Transverse colon (tissue), 4 donors: ENCODE data around the gene LYRM1. TPM values are rescaled to one million over a fixed set of nuclear protein-coding genes. Genes with fewer than 3 reads are reported as not detected.
A peak's percentile ranks its signal among the peaks of the same experiment; 100 is the strongest.

ENCODE experiments used
- DNase-seq: peaks from one replicate; pipeline ENCODE4 v3.0.0-alpha.2; 2019
- H3K27ac ChIP-seq, 4 donors: fragments of 200-600 bp; sonication (generic); 2 replicates each; pipeline ENCODE4 v1.5.1; 2016 to 2018; ENCODE audit warnings: inconsistent platforms in 4 of 4
- H3K27me3 ChIP-seq: fragments of 200-600 bp; sonication (generic); 2 replicates; pipeline ENCODE4 v1.5.1; 2017; ENCODE audit warnings: inconsistent platforms
- H3K36me3 ChIP-seq, 4 donors: fragments of 200-600 bp; sonication (generic); 2 replicates each; pipeline ENCODE4 v1.5.1; 2017 to 2019; ENCODE audit warnings: inconsistent platforms in 4 of 4
- H3K4me1 ChIP-seq, 4 donors: fragments of 200-600 bp; sonication (generic); 2 replicates each; pipeline ENCODE4 v1.5.1; 2017 to 2020; ENCODE audit warnings: inconsistent platforms in 4 of 4
- H3K4me3 ChIP-seq, 4 donors: fragments of 200-600 bp; sonication (generic); 1 replicate in 1 of 4; 2 replicates in 3 of 4; pipeline versions ENCODE4 v1.5.1 to v1.6.1; 2017 to 2019; ENCODE audit warnings: inconsistent platforms in 4 of 4
- H3K9me3 ChIP-seq, 2 donors: fragments of 200-600 bp; sonication (generic); 2 replicates each; pipeline ENCODE4 v1.5.1; 2017 to 2019; ENCODE audit warnings: inconsistent platforms in 2 of 2
- CTCF ChIP-seq, 5 experiments: fragments of 200-600 bp in 3 of 5; fragments of 450-650 bp in 2 of 5; sonication (generic) in 3 of 5; IDR thresholded peaks; 1 replicate in 2 of 5; 2 replicates in 3 of 5; pipeline ENCODE4 v1.5.1; 2016 to 2017; ENCODE audit warnings: antibody characterized with exemption in 5 of 5, inconsistent platforms in 3 of 5, mild to moderate bottlenecking in 2 of 5, moderate library complexity in 1 of 5
- EP300 ChIP-seq: sonication (generic); formaldehyde crosslinking; IDR thresholded peaks from one replicate; pipeline ENCODE4 v1.6.1; 2017; ENCODE audit warnings: antibody characterized with exemption, low read depth
- POLR2A ChIP-seq: fragments of 450-650 bp; IDR thresholded peaks from one replicate; pipeline ENCODE4 v1.6.1; 2016; ENCODE audit warnings: antibody characterized with exemption, mild to moderate bottlenecking, moderate library complexity
- POLR2AphosphoS5 ChIP-seq, 3 donors: sonication (generic); formaldehyde crosslinking; IDR thresholded peaks; one replicate each; pipeline ENCODE4 v1.6.1; 2016; ENCODE audit warnings: antibody characterized with exemption in 3 of 3
- WGBS, 2 donors: methylation state at CpG; one replicate each; pipeline ENCODE4 v1.1.5; 2018; ENCODE audit warnings: low coverage in 1 of 2; 5-methylcytosine and 5-hydroxymethylcytosine counted together
- in situ Hi-C, 4 donors: fragments of 200-750 bp; cut with MboI; loops; one replicate each; pipeline versions ENCODE4 v1.15.0 to v1.15.1; 2017; ENCODE audit warnings: low sequenced_read_pairs in 3 of 4, low pct_ligation_motif_present in 1 of 4, low pct_unique_long_range_greater_than_20kb in 1 of 4
- intact Hi-C: fragments of 100-400 bp; cut with DNase I; formaldehyde crosslinking; loops from one replicate; pipeline ENCODE4 v1.15.1; 2023; ENCODE audit warnings: low total_unique reads
- total RNA-seq, 4 donors: library from RNA; depleted of rRNA; stranded (reverse); fragments of >200 nt; gene quantifications; one replicate each; pipeline ENCODE4 v1.1.0, GENCODE V29; 2016

LYRM1 gene
- total RNA-seq, 4 donors from 2014 or later, result 7.9 to 74.6 (median 27.5) TPM

GRCh38 chr16:20910781-20911321, 10.3 kb downstream of the LYRM1 start:
- Histone ChIP-seq H3K27me3 (no peaks in the 10 kb centered on the region), H3K4me3 (no peak overlapping the region), H3K4me1 (peaks cover 6 to 35% (median 11%) of the 10 kb centered on the region in 4 donors), H3K27ac (peak overlapping the region; percentile 36 to 64 (median 52)), H3K9me3 (no peaks in the 10 kb centered on the region), H3K36me3 (no peaks in the 10 kb centered on the region)
- no peak for DNase-seq
- TF ChIP-seq POLR2AphosphoS5 (IDR thresholded peaks at IDR 0.05), result peak in 2 of 3 donors; percentile 11 to 33
- no peak for TF ChIP-seq EP300
- WGBS, 2 donors, result 37 to 70% methylated on average over 1 to 2 of the region's 2 CpGs
- in situ Hi-C loops, result no loop called here
- intact Hi-C loops, result no loop called here

DNA sequence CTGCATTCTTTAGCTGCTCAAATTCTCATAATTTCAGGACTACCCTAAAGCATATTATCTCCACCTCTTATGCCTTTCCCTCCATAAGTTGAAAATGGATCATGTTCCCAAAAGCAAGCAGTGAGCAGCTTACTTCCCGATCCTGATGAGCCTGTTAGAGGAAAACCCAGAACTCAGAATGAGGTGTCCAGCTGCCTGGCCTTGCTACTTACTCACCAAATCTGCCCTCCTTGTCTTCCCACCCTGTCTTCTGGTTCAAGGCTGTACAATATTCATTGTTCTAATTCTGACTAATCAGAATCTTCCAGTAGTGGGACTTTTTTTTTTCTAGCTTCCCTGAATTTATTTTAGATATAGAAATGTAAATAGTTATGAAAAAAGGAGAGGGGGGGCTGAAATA, 10.8 kb downstream of the LYRM1 start:
- Histone ChIP-seq H3K27me3 (no peaks in the 10 kb centered on the region), H3K36me3 (no peaks in the 10 kb centered on the region), H3K9me3 (no peaks in the 10 kb centered on the region), H3K4me1 (peaks cover 3 to 30% (median 7%) of the 10 kb centered on the region in 4 donors), H3K4me3 (no peak overlapping the region), H3K27ac (peak overlapping the region; percentile 36 to 64 (median 52))
- intact Hi-C loops, result no loop called here
- 40 to 80% methylated on average over 1 of the region's 1 CpG for WGBS, 2 donors
- no peak for DNase-seq
- in situ Hi-C loops, result no loop called here
- no peak for TF ChIP-seq POLR2A
- TF ChIP-seq EP300, result no peak
- no peak for TF ChIP-seq CTCF (IDR thresholded peaks at IDR 0.05)
- no peak for TF ChIP-seq POLR2AphosphoS5 (IDR thresholded peaks at IDR 0.05)

DNA sequence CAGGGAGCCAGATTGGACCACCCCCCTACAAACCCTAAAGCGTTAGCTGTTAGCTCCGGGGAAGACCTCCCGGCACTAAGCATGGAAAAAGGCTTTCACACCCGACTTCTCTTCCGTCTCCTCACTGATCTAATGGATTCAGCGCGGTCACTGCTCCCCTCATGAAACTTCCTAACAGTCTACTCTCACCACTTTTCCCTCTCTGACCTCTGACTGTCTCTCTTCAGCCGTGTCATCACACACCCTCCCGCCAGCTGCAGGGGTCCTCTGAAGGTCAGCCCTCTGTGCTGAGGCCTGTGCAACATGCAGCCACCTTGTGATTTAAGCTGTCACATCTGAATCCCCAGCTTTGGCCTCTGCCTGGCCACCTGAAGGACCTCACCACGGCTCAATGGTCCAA, 15.7 kb downstream of the LYRM1 start:
- in situ Hi-C loops, result no loop called here
- DNase-seq, result no peak
- no peaks in the 10 kb centered on the region for H3K27me3 ChIP-seq
- peaks cover 0 to 7% (median under 1%) of the 10 kb centered on the region in 4 donors for H3K4me1 ChIP-seq
- no peak overlapping the region for H3K27ac ChIP-seq
- no peak overlapping the region for H3K4me3 ChIP-seq
- H3K9me3 ChIP-seq, result no peaks in the 10 kb centered on the region
- 92 to 96% methylated on average over 9 to 10 of the region's 10 CpGs for WGBS, 2 donors
- intact Hi-C loops, result no loop called here
- no peak for TF ChIP-seq CTCF (IDR thresholded peaks at IDR 0.05)
- no peak for TF ChIP-seq POLR2AphosphoS5 (IDR thresholded peaks at IDR 0.05)
- no peak for TF ChIP-seq POLR2A
- TF ChIP-seq EP300, result no peak
- no peaks in the 10 kb centered on the region for H3K36me3 ChIP-seq

GRCh38 chr16:20916942-20917341, 16.4 kb downstream of the LYRM1 start:
- intact Hi-C loops, result no loop called here

GRCh38 chr16:20918486-20919239, 18.1 kb downstream of the LYRM1 start:
- WGBS, 2 donors, result 74 to 76% methylated on average over 4 of the region's 4 CpGs
- in situ Hi-C loops, result no loop called here
- intact Hi-C loops, result no loop called here
- Histone ChIP-seq H3K27me3 (no peaks in the 10 kb centered on the region), H3K4me3 (no peak overlapping the region), H3K27ac (no peak overlapping the region), H3K4me1 (no peaks in the 10 kb centered on the region), H3K9me3 (no peaks in the 10 kb centered on the region), H3K36me3 (peaks cover 0 to 3% (median 0%) of the 10 kb centered on the region in 4 donors)
- DNase-seq, result no peak
- no peak for TF ChIP-seq EP300
- no peak for TF ChIP-seq POLR2AphosphoS5 (IDR thresholded peaks at IDR 0.05)

More at GRCh38 chr16:20916942-20917341, 16.4 kb downstream of the LYRM1 start:
- no peak for TF ChIP-seq POLR2AphosphoS5 (IDR thresholded peaks at IDR 0.05)
- no peak overlapping the region for H3K4me3 ChIP-seq
- in situ Hi-C loops, result no loop called here
- H3K27ac ChIP-seq, result no peak overlapping the region
- WGBS, 2 donors, result 92 to 97% methylated on average over 4 of the region's 4 CpGs
- H3K27me3 ChIP-seq, result no peaks in the 10 kb centered on the region
- H3K36me3 ChIP-seq, result peaks cover 0 to under 1% (median 0%) of the 10 kb centered on the region in 4 donors
- peaks cover 0 to under 1% (median 0%) of the 10 kb centered on the region in 4 donors for H3K4me1 ChIP-seq
- DNase-seq, result no peak
- no peaks in the 10 kb centered on the region for H3K9me3 ChIP-seq
